ENCODE data around the gene SGMS1. TPM values are rescaled to one million over a fixed set of nuclear protein-coding genes. Genes with fewer than 3 reads are reported as not detected.

Gene SGMS1
- total and polyA plus RNA-seq, 2 donors (not counting 1 experiment from before 2014, with no cell fraction given) = 10.0 to 43.5 TPM

DNA sequence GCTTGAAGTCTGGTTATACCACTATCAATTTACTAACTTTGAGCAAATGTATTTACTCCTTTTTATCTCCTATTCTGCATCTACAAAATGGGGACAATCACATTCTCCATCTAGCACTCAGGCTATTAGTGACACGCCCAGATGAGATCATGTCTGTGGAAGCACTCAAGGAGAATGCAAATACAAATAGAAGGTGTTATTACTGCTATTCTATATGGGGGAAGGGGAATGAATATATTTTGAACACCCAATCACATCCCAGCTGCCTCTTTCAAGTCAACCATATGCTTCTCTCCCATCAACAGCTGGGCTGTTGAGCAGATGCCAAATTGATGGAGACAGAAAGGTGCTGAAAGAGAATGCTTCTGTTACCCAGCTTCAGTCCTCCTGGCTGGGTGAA lies 23.5 kb downstream of the SGMS1 start:
- Histone ChIP-seq H3K9me3 (ENCODE audit: control extremely low read depth in 1 of 3, control insufficient read depth in 2 of 3, insufficient read depth in 1 of 3, low read length in 2 of 3) (no peaks in the 10 kb centered on the region), H3K27me3 (replicated peaks in 1 of 4; ENCODE audit: control extremely low read depth in 1 of 4, control insufficient read depth in 3 of 4, insufficient read depth in 4 of 4, low read length in 3 of 4) (no peaks in the 10 kb centered on the region), H3K4me2 (replicated peaks; ENCODE audit: low read depth, low read length, poor library complexity, severe bottlenecking) (no peak overlapping the region), H3K4me1 (ENCODE audit: control insufficient read depth in 2 of 2, insufficient read depth in 2 of 2, low read length in 2 of 2) (peaks cover 10 to 14% of the 10 kb centered on the region in 2 donors), H4K20me1 (ENCODE audit: control insufficient read depth, insufficient read depth, low read length, poor library complexity, severe bottlenecking) (peaks cover 73% of the 10 kb centered on the region), H3K4me3 (ENCODE audit: control extremely low read depth in 1 of 5, extremely low read depth in 1 of 5, insufficient read depth in 1 of 5, low read depth in 2 of 5, low read length in 4 of 5) (no peak overlapping the region), H3K79me2 (ENCODE audit: control insufficient read depth, insufficient read depth, low read length) (peaks cover 94% of the 10 kb centered on the region), H3K27ac (ENCODE audit: low read length in 2 of 2) (no peak overlapping the region), H2AFZ (ENCODE audit: insufficient read depth, low read depth, low read length, poor library complexity, severe bottlenecking) (no peak overlapping the region), H3K9ac (ENCODE audit: low read length) (no peak overlapping the region), H3K36me3 (replicated peaks in 1 of 2; ENCODE audit: control extremely low read depth in 1 of 2, control insufficient read depth in 1 of 2, extremely low read depth in 1 of 2, insufficient read depth in 2 of 2, low read length in 1 of 2) (no peaks in the 10 kb centered on the region)
- ChIA-PET CTCF (interaction anchor here (0.7 kb wide), 1 partner anchor 25 kb away, joined by 3 read pairs; no protein-coding TSS in a partner anchor), POLR2A (interaction anchor here (0.5 kb wide), 1 partner anchor 12 kb away, joined by 8 read pairs; no protein-coding TSS in a partner anchor)
- Mint-ChIP-seq H3K4me1 (peaks cover 51% of the 10 kb centered on the region), H3K27ac (no peak overlapping the region), H3K27me3 (no peaks in the 10 kb centered on the region), H3K9me3 (ENCODE audit: insufficient read depth) (no peaks in the 10 kb centered on the region), H3K4me3 (no peak overlapping the region)
- TF ChIP-seq, protein P1, sequence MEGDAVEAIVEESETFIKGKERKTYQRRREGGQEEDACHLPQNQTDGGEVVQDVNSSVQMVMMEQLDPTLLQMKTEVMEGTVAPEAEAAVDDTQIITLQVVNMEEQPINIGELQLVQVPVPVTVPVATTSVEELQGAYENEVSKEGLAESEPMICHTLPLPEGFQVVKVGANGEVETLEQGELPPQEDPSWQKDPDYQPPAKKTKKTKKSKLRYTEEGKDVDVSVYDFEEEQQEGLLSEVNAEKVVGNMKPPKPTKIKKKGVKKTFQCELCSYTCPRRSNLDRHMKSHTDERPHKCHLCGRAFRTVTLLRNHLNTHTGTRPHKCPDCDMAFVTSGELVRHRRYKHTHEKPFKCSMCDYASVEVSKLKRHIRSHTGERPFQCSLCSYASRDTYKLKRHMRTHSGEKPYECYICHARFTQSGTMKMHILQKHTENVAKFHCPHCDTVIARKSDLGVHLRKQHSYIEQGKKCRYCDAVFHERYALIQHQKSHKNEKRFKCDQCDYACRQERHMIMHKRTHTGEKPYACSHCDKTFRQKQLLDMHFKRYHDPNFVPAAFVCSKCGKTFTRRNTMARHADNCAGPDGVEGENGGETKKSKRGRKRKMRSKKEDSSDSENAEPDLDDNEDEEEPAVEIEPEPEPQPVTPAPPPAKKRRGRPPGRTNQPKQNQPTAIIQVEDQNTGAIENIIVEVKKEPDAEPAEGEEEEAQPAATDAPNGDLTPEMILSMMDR (IDR thresholded peaks at IDR 0.05) = no peak
- no peak for TF ChIP-seq EZH2 (IDR thresholded peaks at IDR 0.05; ENCODE audit: borderline replicate concordance, insufficient read depth, low read depth, low read length, poor library complexity, severe bottlenecking)
- DNase-seq (no peak), ATAC-seq (ENCODE audit: low read depth) (no peak)
- intact Hi-C loops (cut with micrococcal nuclease) = no loop called here
- no CpG with 5 or more reads among the region's 1 CpG for whole genome bisulfite sequencing (ENCODE audit: insufficient coverage)

GRCh38 chr10:50596897-50597296 lies 26.9 kb downstream of the SGMS1 start:
- H3K4me3 Mint-ChIP-seq = no peak overlapping the region
- H3K9me3 Mint-ChIP-seq (ENCODE audit: insufficient read depth) = no peaks in the 10 kb centered on the region
- peaks cover 29% of the 10 kb centered on the region for H3K4me1 Mint-ChIP-seq

More at GRCh38 chr10:50596897-50597296, 26.9 kb downstream of the SGMS1 start:
- ChIA-PET POLR2A (no interaction called here), CTCF (no interaction called here)
- H4K20me1 ChIP-seq (ENCODE audit: control insufficient read depth, insufficient read depth, low read length, poor library complexity, severe bottlenecking) = peaks cover 67% of the 10 kb centered on the region
- no peak overlapping the region for H3K4me2 ChIP-seq (replicated peaks; ENCODE audit: low read depth, low read length, poor library complexity, severe bottlenecking)
- no CpG with 5 or more reads among the region's 3 CpGs for WGBS (ENCODE audit: insufficient coverage)
- no peak for ATAC-seq (ENCODE audit: low read depth)
- H3K4me3 ChIP-seq (ENCODE audit: control extremely low read depth in 1 of 5, extremely low read depth in 1 of 5, insufficient read depth in 1 of 5, low read depth in 2 of 5, low read length in 4 of 5) = no peak overlapping the region
- H3K27ac ChIP-seq (ENCODE audit: low read length in 2 of 2) = no peak overlapping the region
- H3K4me1 ChIP-seq (ENCODE audit: control insufficient read depth in 2 of 2, insufficient read depth in 2 of 2, low read length in 2 of 2) = peaks cover 4 to 5% of the 10 kb centered on the region in 2 donors
- intact Hi-C loops (cut with micrococcal nuclease) = no loop called here
- no peaks in the 10 kb centered on the region for H3K27me3 ChIP-seq (replicated peaks in 1 of 4; ENCODE audit: control extremely low read depth in 1 of 4, control insufficient read depth in 3 of 4, insufficient read depth in 4 of 4, low read length in 3 of 4)
- no peaks in the 10 kb centered on the region for H3K27me3 Mint-ChIP-seq
- H3K27ac Mint-ChIP-seq = no peak overlapping the region
- no peak for DNase-seq
- no peak for TF ChIP-seq EZH2 (IDR thresholded peaks at IDR 0.05; ENCODE audit: borderline replicate concordance, insufficient read depth, low read depth, low read length, poor library complexity, severe bottlenecking)
- TF ChIP-seq, protein P1 (IDR thresholded peaks at IDR 0.05) = no peak
- no peaks in the 10 kb centered on the region for H3K36me3 ChIP-seq (replicated peaks in 1 of 2; ENCODE audit: control extremely low read depth in 1 of 2, control insufficient read depth in 1 of 2, extremely low read depth in 1 of 2, insufficient read depth in 2 of 2, low read length in 1 of 2)
- no peak overlapping the region for H3K9ac ChIP-seq (ENCODE audit: low read length)
- peaks cover 93% of the 10 kb centered on the region for H3K79me2 ChIP-seq (ENCODE audit: control insufficient read depth, insufficient read depth, low read length)
- H2AFZ ChIP-seq (ENCODE audit: insufficient read depth, low read depth, low read length, poor library complexity, severe bottlenecking) = no peak overlapping the region
- H3K9me3 ChIP-seq (ENCODE audit: control extremely low read depth in 1 of 3, control insufficient read depth in 2 of 3, insufficient read depth in 1 of 3, low read length in 2 of 3) = no peaks in the 10 kb centered on the region
